NOMO-1 treated with dmso at 0.1 percent for 144 hours (cell line): ENCODE results near the gene RNF39.
A peak's percentile ranks its signal among the peaks of the same experiment; 100 is the strongest.
"Not testable (repeated sequence)": the region's sequence is repeated elsewhere in the genome, so short reads cannot be mapped to it uniquely, and the experiment has no call there.

Source experiments
- DNase-seq: peaks from one replicate; lab custom pipeline; 2025; ENCODE audit not compliant: unreplicated experiment; lab: John Stamatoyannopoulos, UW

The RNF39 gene, protein sequence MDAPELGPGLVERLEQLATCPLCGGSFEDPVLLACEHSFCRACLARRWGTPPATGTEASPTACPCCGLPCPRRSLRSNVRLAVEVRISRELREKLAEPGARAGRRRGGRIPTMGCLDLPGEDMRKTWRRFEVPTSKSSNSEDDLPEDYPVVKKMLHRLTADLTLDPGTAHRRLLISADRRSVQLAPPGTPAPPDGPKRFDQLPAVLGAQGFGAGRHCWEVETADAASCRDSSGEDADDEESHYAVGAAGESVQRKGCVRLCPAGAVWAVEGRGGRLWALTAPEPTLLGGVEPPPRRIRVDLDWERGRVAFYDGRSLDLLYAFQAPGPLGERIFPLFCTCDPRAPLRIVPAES

DNA sequence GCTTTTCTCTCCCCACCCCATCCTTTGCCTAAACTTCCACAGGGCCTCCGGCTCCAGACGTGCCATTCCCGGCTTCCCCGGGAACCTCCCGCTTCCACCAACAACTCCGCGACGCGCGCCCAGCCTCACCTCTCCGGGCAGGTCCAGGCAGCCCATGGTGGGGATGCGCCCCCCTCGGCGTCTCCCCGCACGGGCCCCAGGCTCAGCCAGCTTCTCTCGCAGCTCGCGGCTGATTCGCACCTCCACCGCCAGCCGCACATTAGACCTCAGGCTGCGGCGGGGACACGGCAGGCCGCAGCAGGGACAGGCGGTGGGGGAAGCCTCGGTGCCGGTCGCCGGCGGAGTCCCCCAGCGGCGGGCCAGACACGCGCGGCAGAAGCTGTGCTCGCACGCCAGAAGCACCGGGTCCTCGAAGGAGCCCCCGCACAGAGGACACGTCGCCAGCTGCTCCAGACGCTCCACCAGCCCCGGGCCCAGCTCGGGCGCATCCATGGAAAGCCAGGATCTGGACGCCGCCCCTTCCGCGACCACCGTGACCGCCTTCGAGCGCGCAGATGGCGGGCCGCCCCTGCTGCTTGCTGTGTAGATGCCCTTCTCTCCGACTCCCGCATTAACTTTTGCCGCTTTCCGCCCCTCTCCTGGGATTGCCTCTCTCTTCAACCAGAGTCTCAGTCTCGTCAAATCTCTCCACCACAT, at the start of gene RNF39:
Gene RNF39 (minus strand): TSS at position 676 of the 696 bp plus-strand sequence. CDS start 184 bp downstream, at position 492.
- DNase-seq: no peak

DNA sequence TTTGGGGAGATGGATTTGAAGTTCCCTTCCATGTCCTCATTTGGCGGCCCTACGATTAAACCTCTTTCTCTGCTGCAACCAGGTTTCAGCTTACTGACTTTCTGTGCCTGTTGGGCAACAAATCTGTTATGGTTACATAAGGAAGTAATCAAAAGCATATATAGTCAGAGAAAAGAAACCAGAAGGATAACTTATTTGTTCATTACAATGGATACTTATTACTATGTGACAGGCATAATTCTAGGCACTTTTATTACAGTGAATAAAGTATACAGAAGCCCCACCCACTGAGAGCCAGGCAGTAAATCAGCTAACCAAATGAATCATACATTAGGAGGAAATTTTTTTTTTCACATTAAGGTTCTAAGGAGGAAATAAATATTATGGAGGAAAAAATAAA, 46.9 kb upstream of the RNF39 start:
- DNase-seq: no peak

DNA sequence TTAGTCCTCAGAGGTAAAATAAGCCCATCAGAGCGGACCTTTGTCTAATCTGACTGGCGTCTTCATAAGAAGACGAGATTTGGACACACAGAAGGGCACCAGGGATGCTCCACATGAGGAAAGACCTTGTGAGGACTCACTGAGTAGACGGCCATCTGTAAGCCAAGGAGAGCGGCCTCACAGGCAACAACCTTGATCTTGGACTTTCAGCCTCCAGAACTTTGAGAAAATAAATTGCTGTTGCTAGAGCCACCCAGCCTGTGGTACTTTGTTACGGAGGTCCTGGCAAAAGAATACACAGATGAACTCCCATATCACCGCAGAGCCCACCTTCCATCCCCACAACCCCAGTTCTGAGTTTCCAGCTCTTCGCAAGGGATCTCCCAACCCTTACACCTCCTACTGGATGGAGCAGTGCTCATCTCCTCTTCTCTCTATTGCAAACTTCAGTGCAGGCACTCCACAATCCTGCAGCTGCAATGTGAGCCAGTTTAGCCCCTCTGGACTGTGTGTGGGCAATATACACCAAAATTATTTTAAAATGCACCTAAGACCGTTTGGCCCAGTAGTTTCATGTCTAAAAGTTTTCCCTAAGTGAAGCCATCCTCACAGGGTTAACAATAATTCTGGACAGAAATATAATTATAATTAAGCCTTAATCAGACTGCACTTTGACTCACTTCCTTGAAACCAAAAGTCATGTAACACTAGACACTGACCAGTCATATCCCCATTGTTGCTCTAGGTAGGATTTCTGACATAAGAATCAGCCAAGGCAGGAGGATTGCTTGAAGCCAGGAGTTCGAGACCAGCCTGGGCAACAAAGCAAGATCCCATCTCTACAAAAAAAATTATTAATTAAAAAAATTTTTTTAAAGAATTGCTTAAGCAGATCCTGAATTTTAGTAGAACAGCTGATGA, 46.1 kb upstream of the RNF39 start:
- no peak for DNase-seq

DNA sequence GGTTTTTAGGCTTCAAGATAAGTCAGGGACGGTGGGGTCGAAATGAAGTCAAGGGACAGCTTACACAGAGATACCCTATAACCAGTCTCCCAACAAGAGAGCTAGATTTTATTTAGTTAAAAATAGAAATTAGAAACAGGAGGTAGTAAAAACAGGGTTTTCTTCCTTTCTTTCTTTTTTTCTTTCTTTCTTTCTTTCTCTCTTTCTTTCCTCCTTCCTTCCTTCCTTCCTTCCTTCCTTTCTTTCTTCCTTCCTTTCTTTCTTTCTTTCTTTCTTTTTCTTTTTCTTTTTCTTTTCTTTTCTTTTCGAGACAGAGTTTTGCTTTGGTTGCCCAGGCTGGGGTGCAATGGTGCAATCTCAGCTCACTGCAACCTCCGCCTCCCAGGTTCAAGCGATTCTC, 43.1 kb upstream of the RNF39 start:
- DNase-seq: not testable (repeated sequence)

DNA sequence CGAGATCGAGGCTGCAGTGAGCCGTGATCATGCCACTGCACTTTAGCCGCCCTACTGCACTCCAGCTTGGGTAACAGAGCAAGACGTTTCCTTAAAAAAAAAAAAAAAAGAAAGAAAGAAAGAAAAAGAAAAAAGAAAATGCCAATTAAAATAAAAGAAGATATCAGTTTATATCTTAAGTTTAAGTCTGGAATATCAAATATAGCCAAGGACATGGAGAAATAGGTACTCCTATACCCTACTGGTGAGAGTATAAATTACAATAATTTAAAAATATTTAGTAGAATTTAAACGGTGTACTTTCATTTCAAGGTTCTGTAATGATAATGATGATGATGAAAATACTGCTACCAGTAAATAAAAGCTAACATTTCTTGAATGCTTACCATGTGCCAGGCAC, 41.2 kb upstream of the RNF39 start:
- no peak for DNase-seq

DNA sequence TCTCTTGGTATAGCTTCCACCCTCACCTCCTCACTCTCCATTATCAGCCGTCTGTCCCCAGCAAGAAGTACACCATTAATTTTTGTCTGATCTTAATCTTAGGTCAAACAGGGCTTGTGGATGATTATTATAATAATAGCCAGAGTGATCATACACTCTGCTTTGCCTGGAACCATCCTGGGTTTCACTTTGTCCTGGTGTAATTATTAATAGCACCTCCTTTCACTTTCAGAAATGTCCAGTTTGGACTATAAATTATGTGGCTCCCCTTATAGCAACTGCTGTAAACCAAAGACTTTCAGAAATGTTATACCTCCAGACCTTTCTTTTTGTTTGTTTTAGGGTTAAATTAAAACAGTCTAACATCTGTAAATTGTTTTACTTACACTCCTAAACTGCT, 38.3 kb upstream of the RNF39 start:
- no peak for DNase-seq

DNA sequence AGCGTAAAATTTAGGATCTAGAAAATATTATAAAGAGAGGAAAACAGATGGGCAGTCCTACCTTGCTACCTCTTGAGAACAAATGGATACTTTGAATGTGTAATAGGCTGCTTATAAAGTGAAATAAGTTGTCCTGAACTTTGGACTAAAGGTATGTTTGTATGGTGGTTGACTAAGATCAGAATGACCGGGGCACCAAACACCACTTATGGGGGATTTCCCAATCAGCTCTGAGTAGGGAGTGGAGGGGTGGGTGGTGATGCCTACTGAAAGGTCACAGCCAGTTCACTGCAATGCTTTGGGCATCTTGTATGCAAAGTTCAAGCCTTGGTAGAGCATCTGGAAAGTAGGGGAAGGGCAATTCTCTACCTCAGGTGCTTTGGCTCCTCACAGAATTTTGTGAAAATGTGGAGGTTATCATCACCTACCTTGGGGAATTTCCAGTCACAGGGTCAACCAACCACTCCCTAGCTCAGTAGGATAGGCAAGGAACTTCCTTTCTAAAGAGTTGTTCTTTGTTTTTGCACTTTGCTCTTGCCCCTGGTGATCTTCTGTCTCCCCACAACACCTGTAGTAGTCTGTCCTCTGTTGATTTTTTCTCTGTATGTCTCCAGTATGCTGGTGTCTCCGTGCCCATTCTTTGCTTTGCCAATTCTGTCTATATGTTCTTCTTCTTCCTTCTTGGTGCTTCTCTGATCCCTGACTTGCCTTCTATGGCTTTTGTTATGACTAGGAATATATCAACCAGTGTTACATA, 37.6 kb upstream of the RNF39 start, which contains the start of gene TRIM31:
Gene TRIM31 (minus strand): TSS at position 88 of the 757 bp plus-strand sequence. CDS start 285 bp downstream, outside the sequence.
- DNase-seq: no peak

DNA sequence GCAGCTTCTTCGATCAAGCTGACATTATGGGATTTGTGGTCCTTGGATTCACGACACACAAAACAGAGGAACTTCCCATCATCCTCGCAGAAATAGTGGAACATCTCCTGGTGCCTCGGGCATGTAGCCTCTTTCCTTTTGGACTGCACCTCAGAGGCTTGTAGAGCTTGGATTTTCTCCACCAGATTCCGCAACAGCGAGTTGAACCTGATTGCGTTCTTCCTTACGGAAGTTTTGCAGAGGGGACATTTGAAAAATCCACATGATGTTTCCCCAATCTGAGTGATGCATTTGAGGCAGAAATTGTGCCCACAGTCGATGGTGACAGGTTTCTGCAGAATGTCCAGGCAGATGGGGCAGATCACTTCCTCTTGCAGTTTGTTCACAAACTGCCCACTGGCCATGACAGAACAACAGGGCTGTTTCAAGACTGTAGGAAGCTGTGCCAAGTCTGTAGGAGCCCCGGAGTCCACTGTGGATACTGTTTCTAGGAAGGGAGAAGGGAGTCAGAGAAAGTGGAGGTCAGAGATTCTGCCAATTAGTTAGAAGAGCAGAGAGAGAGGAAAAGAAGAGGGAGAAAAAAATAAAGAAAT, 36.9 kb upstream of the RNF39 start:
- DNase-seq: no peak

DNA sequence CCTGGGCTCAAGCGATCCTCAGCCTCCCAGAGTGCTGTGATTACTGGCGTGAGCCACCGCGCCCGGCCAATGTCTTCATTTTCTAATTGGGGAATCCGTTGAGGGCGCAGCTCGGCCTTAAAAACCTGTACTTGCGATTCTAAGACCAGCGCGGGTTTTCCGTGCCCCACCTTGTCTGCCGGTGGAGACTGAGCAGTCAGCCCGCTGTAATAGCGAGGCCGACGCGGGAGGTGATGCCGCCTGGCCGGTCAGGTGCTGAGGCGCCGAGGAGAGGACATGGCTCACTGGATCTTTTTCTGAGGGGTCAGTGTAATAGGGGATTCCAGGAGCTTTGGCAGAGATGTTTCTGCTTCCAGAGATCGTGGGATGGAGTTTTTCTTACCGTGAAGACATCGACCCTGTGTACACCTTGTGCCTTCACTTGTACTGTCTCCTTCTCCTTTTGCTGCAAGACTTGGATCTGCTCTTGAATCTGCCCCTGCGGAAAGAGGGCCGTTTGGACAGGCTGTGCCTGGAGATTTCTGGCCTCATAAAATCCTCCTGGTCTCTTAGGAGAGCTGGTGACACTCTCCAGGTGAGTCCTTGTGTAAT, 35.8 kb upstream of the RNF39 start:
- DNase-seq: no peak

DNA sequence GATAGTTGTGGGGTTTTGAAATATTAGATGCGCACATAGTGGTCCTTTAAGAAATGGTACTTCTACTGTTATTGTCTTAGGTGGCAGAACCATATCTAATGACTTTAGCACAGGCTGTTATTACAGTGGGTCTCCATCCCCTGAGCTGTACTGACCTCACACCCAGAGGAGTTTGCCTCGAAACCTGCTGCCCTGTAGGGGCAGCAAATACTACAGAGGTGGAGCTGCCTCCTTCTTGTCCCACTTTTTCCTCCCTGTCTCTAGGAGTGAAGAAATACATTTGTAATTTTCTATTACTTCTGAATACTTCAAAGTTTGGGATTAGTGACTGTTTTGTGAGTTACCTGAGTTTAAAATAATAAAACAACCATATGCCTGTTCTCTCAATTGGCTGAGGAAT, 29.1 kb upstream of the RNF39 start:
- DNase-seq: no peak

DNA sequence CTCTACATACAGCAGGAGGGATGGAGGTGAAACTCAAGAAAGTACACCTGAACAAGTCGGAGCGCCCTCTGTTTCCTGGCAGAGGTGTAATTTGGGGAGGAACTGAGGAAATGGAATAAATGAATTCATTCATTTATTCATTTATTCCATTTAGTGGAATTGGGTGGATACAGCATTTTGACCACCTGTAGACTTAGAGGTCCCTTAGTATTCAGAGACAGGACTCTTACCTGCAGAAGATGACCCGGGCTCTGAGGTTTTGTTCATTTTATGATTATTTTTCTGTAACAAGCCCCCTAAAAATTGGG, 28.3 kb upstream of the RNF39 start:
- no peak for DNase-seq

DNA sequence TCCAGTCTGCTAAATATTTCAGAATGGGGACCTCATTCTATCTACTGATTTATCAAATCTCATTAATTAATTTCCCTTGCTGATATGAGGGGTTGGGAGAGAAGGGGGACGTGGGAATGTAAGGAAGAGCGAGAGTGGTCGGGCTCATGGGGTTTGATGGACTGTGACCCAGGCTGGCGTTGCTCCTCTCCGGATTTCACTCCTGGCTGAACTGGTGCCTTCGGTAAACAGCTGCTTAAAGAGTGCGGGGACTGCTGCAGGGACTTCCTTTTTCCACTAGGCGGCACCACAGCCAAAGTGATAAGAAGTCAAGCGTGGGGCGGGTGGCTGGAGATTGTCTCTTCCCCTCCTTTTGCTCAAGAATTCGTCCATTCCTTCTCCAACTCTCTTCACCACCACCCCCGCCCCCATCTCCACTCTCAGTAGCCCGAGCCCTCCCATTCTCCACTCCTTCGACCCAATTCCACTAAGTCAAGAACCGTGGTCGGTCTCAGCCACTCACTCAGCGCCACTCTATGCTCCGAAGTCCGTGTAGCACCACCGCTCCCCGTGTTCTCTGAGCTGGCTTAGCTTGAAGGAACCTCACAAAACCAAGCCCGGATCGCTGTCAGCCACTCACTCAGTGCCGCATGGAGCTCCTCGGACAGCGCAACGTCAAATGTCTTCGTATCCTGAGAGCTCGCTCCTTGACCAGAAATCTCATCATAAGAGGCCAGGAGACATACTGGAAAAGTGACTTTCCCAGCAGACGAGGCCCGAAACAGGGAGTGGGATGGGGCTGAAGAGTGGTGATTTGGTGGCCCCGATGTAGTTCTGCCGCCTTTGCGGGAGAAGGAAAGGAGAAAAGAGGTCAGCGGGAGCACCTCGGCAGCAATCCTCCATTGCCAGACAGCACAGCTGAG, 27.7 kb upstream of the RNF39 start:
- peak; percentile 76 for DNase-seq

DNA sequence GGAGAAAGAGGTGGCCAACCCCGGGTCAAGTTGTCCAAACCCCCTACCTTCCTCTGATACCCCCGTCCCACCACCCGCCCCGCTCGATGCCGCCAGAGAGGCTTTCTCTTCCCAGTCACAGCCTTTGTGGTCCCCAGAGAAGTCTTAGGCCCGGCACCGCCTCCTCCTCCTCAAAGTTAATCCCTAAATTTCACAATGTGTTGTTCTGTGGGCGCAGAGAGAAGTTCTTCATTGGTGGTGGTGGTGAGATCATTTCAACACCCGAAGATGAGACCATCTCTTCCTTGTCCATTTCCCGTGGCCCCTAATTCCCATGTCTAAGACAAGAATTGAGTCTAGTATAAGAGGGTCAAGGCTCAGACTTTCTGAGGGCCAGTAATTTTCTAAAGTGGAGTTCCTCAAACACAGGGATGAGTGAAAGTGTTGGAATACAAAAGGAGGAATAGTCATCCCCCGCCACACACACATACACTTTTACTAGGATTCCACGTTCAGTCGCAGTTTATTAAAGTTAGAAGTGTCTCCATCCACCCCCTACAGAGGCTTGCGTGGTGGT, 26.9 kb upstream of the RNF39 start:
- DNase-seq: no peak

DNA sequence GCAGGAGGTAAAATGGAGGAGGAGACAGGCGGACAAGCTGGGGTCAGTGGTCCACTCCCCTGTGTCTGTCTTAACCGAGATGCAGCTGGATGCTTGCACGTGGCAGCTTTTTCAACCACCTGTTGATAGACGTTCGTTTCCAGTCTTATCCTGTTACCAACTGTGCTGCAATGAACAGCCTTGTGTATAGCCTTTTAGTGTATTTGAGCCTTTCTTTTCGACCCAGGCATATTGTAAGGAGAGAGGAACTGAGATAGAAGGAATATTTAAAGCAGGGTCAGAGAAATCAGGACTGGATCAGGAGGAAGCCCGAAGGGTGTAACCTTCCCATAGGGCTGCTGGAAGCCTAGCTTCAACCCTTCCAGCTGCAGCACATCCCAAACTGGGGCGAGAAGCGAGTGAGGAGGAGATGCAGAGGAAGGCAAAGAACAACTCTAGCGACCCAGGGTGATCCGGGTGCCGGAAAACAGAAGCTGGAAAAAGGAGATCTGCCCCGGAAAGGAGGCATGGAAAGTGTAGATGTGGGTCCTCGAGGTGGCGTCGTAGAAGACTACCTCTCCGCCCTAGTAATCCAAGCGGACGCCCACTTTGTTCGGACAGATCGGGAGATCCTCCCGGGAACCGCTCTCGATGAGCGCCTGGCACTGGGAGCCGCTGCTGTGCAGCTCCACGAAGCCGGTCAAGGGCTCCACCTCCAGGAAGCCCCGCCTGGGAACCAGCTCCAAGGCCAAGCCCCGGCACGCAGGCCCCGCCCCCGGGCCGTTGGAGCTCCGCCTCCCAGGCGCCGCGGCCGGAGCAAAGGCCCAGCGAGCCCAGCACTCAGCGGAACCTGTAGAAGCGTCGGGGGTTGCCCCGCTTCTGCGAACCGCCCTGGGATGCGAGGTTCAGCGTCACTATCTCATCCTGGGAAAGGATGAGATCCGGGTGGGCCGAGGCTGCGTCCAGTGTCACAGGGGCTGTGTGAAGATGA, 26.2 kb upstream of the RNF39 start:
- peak; percentile 21 for DNase-seq

DNA sequence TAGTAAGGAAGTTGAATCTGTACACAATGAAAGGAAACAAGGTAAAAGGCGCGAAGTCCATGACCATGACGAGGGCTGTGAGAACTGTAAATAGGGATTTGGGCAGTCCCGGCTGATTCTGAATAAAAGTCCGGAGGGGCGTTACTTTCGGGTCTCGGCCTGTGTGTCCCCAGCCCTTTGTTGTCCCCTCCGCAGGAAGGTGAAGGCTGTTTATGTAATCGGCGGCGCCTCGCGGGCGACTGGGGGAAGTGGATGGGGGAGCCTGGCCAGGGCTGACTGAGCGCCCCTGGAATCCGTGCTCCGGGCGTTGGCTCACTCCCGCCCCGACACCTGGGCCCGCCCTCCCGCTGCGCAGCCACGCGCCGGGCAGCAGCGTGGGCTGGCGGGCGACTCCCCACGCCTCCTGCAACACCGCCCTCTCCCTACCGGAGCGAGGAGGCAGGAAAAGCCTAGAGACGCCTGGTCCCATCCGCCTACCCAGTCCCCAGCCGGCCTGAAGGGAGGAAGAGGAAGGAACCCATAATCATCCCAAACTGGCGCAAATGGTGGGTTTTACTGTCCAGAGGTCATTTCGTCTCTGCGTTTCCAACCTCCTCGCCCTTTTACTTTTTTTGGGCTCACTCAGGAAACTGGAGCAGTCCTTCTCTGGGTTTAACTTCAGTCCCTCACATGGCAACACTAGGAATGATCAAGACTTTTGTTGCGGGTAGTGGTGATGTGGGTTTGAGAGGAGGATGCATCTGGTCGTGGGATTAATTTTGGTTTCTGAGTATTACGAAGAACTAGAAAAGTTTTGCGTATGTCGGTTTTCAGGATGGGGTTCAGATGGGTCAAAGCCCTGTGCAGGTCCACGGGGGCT, 25.2 kb upstream of the RNF39 start:
- DNase-seq: no peak

DNA sequence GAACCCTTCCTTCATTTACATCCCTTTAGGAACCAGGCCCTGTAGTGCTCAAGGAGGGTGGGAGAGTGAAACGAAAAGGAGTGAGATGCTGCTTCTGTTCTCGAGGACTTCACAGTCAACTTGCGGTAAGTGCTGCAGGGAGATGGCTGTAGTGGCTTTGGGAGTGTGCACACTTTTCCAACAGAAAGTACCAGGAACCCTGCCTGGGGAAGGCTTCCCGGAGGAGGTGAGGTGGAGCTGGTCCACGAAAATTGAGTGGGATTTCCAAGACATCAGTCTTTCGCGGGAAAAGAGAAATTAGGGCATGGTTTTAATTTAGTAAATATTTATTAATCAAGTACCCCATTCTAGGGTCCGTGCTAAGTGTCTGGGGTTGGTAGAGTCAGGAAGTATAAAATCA, 24.6 kb upstream of the RNF39 start:
- no peak for DNase-seq
